ENCODE data around the gene PTPRK.

DNA sequence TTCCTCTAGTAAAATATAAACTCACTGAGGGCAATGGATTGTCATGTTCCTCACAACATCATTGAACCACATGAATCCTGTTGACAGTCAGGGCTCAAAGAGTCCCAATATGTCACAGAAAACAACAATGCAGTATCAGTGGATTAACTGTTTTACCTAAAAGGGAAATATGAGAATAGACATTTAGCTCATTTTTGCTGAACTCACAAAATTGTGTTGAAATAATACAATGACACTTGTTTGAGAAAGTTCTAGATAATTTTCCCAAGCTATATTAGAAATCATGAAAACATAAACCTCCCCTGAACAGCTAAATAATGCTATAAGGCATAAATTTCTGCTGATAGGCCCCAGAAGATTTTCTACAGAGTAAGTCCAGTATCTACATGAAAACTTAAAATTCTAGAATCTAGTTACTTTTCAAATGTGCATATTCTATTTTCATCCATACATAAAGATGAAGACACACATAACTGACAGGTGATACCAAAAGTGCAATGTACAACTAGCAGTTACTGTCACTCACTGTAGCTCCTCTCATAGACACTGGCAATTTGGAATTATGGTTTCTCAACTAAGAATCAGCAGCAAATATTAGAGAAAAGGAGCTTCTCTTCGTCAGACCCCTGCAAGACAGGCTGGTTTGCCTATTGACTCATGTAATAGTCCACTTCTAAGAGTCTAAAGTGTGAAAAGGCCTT lies 269.9 kb downstream of the PTPRK start:
- TF ChIP-seq EZH2 (IDR thresholded peaks at IDR 0.05), result no peak
- no peak for TF ChIP-seq EZH2phosphoT487 (IDR thresholded peaks at IDR 0.05; ENCODE audit: borderline replicate concordance)
- TF ChIP-seq, protein P1, sequence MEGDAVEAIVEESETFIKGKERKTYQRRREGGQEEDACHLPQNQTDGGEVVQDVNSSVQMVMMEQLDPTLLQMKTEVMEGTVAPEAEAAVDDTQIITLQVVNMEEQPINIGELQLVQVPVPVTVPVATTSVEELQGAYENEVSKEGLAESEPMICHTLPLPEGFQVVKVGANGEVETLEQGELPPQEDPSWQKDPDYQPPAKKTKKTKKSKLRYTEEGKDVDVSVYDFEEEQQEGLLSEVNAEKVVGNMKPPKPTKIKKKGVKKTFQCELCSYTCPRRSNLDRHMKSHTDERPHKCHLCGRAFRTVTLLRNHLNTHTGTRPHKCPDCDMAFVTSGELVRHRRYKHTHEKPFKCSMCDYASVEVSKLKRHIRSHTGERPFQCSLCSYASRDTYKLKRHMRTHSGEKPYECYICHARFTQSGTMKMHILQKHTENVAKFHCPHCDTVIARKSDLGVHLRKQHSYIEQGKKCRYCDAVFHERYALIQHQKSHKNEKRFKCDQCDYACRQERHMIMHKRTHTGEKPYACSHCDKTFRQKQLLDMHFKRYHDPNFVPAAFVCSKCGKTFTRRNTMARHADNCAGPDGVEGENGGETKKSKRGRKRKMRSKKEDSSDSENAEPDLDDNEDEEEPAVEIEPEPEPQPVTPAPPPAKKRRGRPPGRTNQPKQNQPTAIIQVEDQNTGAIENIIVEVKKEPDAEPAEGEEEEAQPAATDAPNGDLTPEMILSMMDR (IDR thresholded peaks at IDR 0.05 in 2 of 3, conservative IDR thresholded peaks at IDR 0.05 in 1 of 3; ENCODE audit: borderline replicate concordance in 1 of 3, insufficient read depth in 1 of 3, low read depth in 2 of 3, low read length in 2 of 3), result no peak
- TF ChIP-seq, protein P2, sequence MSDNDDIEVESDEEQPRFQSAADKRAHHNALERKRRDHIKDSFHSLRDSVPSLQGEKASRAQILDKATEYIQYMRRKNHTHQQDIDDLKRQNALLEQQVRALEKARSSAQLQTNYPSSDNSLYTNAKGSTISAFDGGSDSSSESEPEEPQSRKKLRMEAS (IDR thresholded peaks at IDR 0.05), result no peak
- no peak for TF ChIP-seq SP1 (IDR thresholded peaks at IDR 0.05; ENCODE audit: low read depth)
- TF ChIP-seq RAD21 (IDR thresholded peaks at IDR 0.05; ENCODE audit: low read depth), result no peak
- TF ChIP-seq, protein P3, sequence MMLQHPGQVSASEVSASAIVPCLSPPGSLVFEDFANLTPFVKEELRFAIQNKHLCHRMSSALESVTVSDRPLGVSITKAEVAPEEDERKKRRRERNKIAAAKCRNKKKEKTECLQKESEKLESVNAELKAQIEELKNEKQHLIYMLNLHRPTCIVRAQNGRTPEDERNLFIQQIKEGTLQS (IDR thresholded peaks at IDR 0.05), result no peak
- no peak for TF ChIP-seq TCF7L2 (IDR thresholded peaks at IDR 0.05; ENCODE audit: borderline replicate concordance, extremely low read depth, insufficient read depth, insufficient read length)
- TF ChIP-seq CEBPB (IDR thresholded peaks at IDR 0.05; ENCODE audit: low read depth), result no peak
- TF ChIP-seq YY1 (IDR thresholded peaks at IDR 0.05; ENCODE audit: extremely low read depth, insufficient replicate concordance, low read depth, low read length), result no peak
- TF ChIP-seq POLR2AphosphoS5 (IDR thresholded peaks at IDR 0.05; ENCODE audit: low read depth, low read length), result no peak
- TF ChIP-seq POLR2A (IDR thresholded peaks at IDR 0.05; ENCODE audit: borderline replicate concordance, extremely low read depth, insufficient read depth, insufficient read length), result no peak
- TF ChIP-seq, protein P4, sequence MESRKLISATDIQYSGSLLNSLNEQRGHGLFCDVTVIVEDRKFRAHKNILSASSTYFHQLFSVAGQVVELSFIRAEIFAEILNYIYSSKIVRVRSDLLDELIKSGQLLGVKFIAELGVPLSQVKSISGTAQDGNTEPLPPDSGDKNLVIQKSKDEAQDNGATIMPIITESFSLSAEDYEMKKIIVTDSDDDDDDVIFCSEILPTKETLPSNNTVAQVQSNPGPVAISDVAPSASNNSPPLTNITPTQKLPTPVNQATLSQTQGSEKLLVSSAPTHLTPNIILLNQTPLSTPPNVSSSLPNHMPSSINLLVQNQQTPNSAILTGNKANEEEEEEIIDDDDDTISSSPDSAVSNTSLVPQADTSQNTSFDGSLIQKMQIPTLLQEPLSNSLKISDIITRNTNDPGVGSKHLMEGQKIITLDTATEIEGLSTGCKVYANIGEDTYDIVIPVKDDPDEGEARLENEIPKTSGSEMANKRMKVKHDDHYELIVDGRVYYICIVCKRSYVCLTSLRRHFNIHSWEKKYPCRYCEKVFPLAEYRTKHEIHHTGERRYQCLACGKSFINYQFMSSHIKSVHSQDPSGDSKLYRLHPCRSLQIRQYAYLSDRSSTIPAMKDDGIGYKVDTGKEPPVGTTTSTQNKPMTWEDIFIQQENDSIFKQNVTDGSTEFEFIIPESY (IDR thresholded peaks at IDR 0.05; ENCODE audit: extremely low read depth, insufficient replicate concordance, low read length), result no peak
- no peak for TF ChIP-seq SRF (IDR thresholded peaks at IDR 0.05; ENCODE audit: low read depth)
